Gastroesophageal sphincter (tissue), 4 donors: ENCODE results near the gene ZFYVE26. TPM values are rescaled to one million over a fixed set of nuclear protein-coding genes. Genes with fewer than 3 reads are reported as not detected.

Experiments
- ATAC-seq: fragments of 150-250 bp; one replicate; pipeline ENCODE4 v1.9.1; 2016; ENCODE audit warnings: mild to moderate bottlenecking, moderate library complexity
- H3K27ac ChIP-seq, 4 donors: fragments of 200-600 bp; sonication (generic) in 3 of 4; 1 replicate in 3 of 4; 2 replicates in 1 of 4; pipeline ENCODE4 v1.5.1; 2016 to 2019
- H3K27me3 ChIP-seq: fragments of 200-600 bp; sonication (generic); one replicate; pipeline ENCODE4 v1.5.1; 2019
- H3K36me3 ChIP-seq, 2 donors: fragments of 200-600 bp; sonication (generic); one replicate each; pipeline ENCODE4 v1.5.1; 2019; ENCODE audit warnings: control low read depth in 1 of 2
- H3K4me1 ChIP-seq, 3 donors: fragments of 200-600 bp; sonication (generic); 1 replicate in 2 of 3; 2 replicates in 1 of 3; pipeline ENCODE4 v1.5.1; 2016 to 2019; ENCODE audit warnings: control low read depth in 2 of 3
- H3K4me3 ChIP-seq, 2 donors: fragments of 200-600 bp; sonication (generic); one replicate each; pipeline ENCODE4 v1.5.1; 2019; ENCODE audit warnings: mild to moderate bottlenecking in 1 of 2, moderate library complexity in 1 of 2
- H3K9me3 ChIP-seq, 3 donors: fragments of 200-600 bp; sonication (generic); one replicate each; pipeline ENCODE4 v1.5.1; 2017 to 2019; ENCODE audit warnings: control low read depth in 2 of 3
- CTCF ChIP-seq, 4 experiments: fragments of 200-600 bp in 2 of 4; fragments of 450-650 bp in 2 of 4; sonication (generic) in 1 of 4; IDR thresholded peaks; one replicate each; pipeline ENCODE4 v1.5.1; 2017 to 2019; ENCODE audit warnings: antibody characterized with exemption in 4 of 4, mild to moderate bottlenecking in 2 of 4, moderate library complexity in 2 of 4
- EP300 ChIP-seq: sonication (generic); formaldehyde crosslinking; IDR thresholded peaks from one replicate; pipeline ENCODE4 v1.6.1; 2017; ENCODE audit warnings: antibody characterized with exemption, mild to moderate bottlenecking
- POLR2A ChIP-seq, 2 donors: fragments of 450-650 bp; IDR thresholded peaks; one replicate each; pipeline ENCODE4 v1.6.1; 2017; ENCODE audit warnings: antibody characterized with exemption in 2 of 2, mild to moderate bottlenecking in 2 of 2, moderate library complexity in 1 of 2
- POLR2AphosphoS5 ChIP-seq: sonication (generic); formaldehyde crosslinking; IDR thresholded peaks from one replicate; pipeline ENCODE4 v1.6.1; 2017; ENCODE audit warnings: antibody characterized with exemption
- WGBS, 2 donors: methylation state at CpG; one replicate each; pipeline ENCODE4 v1.1.5; 2018; ENCODE audit warnings: low coverage in 1 of 2; 5-methylcytosine and 5-hydroxymethylcytosine counted together
- total RNA-seq, 4 donors: library from RNA; depleted of rRNA; stranded (reverse); fragments of >200 nt; gene quantifications; one replicate each; pipeline ENCODE4 v1.1.0, GENCODE V29; 2016

Gene ZFYVE26
- total RNA-seq, 4 donors from 2014 or later: 19.3 to 30.7 (median 23.1) TPM

- TF ChIP-seq POLR2A (IDR thresholded peaks at IDR 0.05) (no peak), POLR2AphosphoS5 (no peak), EP300 (no peak), CTCF (IDR thresholded peaks at IDR 0.05) (no peak)
- no peak overlapping the region for H3K4me3 ChIP-seq
- no peak overlapping the region for H3K27ac ChIP-seq
- no peaks in the 10 kb centered on the region for H3K4me1 ChIP-seq
- H3K36me3 ChIP-seq: peaks cover 0 to 33% of the 10 kb centered on the region in 2 donors
- no peaks in the 10 kb centered on the region for H3K9me3 ChIP-seq
- WGBS, 2 donors: 55 to 64% methylated on average over 2 of the region's 2 CpGs
- no peak for ATAC-seq
- no peaks in the 10 kb centered on the region for H3K27me3 ChIP-seq
These were observed 72.3 kb downstream of the ZFYVE26 start for GRCh38 chr14:67744046-67744445.

GRCh38 chr14:67738740-67739504 lies 77.5 kb downstream of the ZFYVE26 start:
- WGBS, 2 donors: 57 to 58% methylated on average over 6 to 11 of the region's 12 CpGs
- Histone ChIP-seq H3K27me3 (no peaks in the 10 kb centered on the region), H3K36me3 (no peaks in the 10 kb centered on the region), H3K9me3 (no peaks in the 10 kb centered on the region), H3K4me3 (no peak overlapping the region), H3K27ac (no peak overlapping the region), H3K4me1 (no peaks in the 10 kb centered on the region)
- TF ChIP-seq POLR2AphosphoS5 (peak; percentile 39), CTCF (IDR thresholded peaks at IDR 0.05) (no peak), POLR2A (IDR thresholded peaks at IDR 0.05) (no peak)
- ATAC-seq: peak; percentile 93

GRCh38 chr14:67736771-67737170 lies 79.6 kb downstream of the ZFYVE26 start:
- Histone ChIP-seq H3K36me3 (no peaks in the 10 kb centered on the region), H3K27me3 (no peaks in the 10 kb centered on the region), H3K9me3 (no peaks in the 10 kb centered on the region), H3K4me3 (no peak overlapping the region), H3K27ac (no peak overlapping the region), H3K4me1 (no peaks in the 10 kb centered on the region)
- TF ChIP-seq POLR2A (IDR thresholded peaks at IDR 0.05) (no peak), POLR2AphosphoS5 (no peak), EP300 (no peak), CTCF (IDR thresholded peaks at IDR 0.05) (no peak)
- no peak for ATAC-seq
- 81 to 84% methylated on average over 3 of the region's 4 CpGs for WGBS, 2 donors

GRCh38 chr14:67735336-67736147 lies 80.8 kb downstream of the ZFYVE26 start:
- no peak for TF ChIP-seq POLR2A (IDR thresholded peaks at IDR 0.05)
- TF ChIP-seq EP300: no peak
- TF ChIP-seq CTCF (IDR thresholded peaks at IDR 0.05): no peak
- TF ChIP-seq POLR2AphosphoS5: no peak
- no peak overlapping the region for H3K4me3 ChIP-seq
- no peak overlapping the region for H3K27ac ChIP-seq
- ATAC-seq: no peak
- no peaks in the 10 kb centered on the region for H3K4me1 ChIP-seq
- no peaks in the 10 kb centered on the region for H3K9me3 ChIP-seq
- WGBS, 2 donors: 71 to 79% methylated on average over 9 to 10 of the region's 10 CpGs
- H3K27me3 ChIP-seq: no peaks in the 10 kb centered on the region
- no peaks in the 10 kb centered on the region for H3K36me3 ChIP-seq
